K562 (cell line): Measurements from ENCODE around the gene RBM20. TPM values are rescaled to one million over a fixed set of nuclear protein-coding genes. Genes with fewer than 3 reads are reported as not detected.

Experiments used
- CXXC5 ChIP-seq: fragments of 250-450 bp; sonication (Bioruptor Pico); IDR thresholded peaks from 2 replicates; pipeline ENCODE4 v1.8.0; 2022; ENCODE audit warnings: inconsistent platforms, mild to moderate bottlenecking, moderate library complexity
- L3MBTL2 ChIP-seq: fragments of 450-650 bp; IDR thresholded peaks from 2 replicates; pipeline ENCODE4 v1.6.1; 2016; ENCODE audit warnings: mild to moderate bottlenecking, moderate library complexity
- MIER1 ChIP-seq: fragments of 450-650 bp; IDR thresholded peaks from 2 replicates; pipeline ENCODE4 v1.6.1; 2016; ENCODE audit warnings: antibody characterized with exemption, mild to moderate bottlenecking, low read depth
- MYC ChIP-seq, 2 experiments: fragments of 250-450 bp in 1 of 2; sonication (Bioruptor Pico) in 1 of 2; IDR thresholded peaks; 2 replicates each; pipeline versions ENCODE4 v1.5.1 to v1.6.1; 2012 to 2021; ENCODE audit warnings: low read depth in 2 of 2, borderline replicate concordance in 1 of 2, improper control_type of control experiment in 1 of 2, low read length in 1 of 2, mild to moderate bottlenecking in 1 of 2, moderate library complexity in 1 of 2
- NFRKB ChIP-seq: fragments of 450-650 bp; IDR thresholded peaks from 2 replicates; pipeline ENCODE4 v1.6.1; 2016; ENCODE audit warnings: low read depth
- PHF8 ChIP-seq: fragments of 200-600 bp; sonication (generic); IDR thresholded peaks from 2 replicates; pipeline ENCODE4 v1.6.1; 2012; ENCODE audit warnings: mixed run types, mild to moderate bottlenecking, inconsistent platforms, low read length, moderate library complexity, borderline replicate concordance
- POLR2A ChIP-seq: fragments of 450-650 bp; conservative IDR thresholded peaks from 2 replicates; pipeline ENCODE4 v1.6.1; 2016
- POLR2G ChIP-seq: fragments of 200-400 bp; formaldehyde crosslinking; IDR thresholded peaks from 2 replicates; pipeline ENCODE4 v1.6.1; 2017; ENCODE audit warnings: low read depth, mild to moderate bottlenecking, antibody characterized with exemption, low read length, moderate library complexity
- TFAP4 ChIP-seq: sonication (generic); formaldehyde crosslinking; IDR thresholded peaks from 2 replicates; pipeline ENCODE4 v1.8.0; 2022; ENCODE audit warnings: missing genetic modification reagents, mild to moderate bottlenecking, moderate library complexity, borderline replicate concordance
- USF2 ChIP-seq: sonication (generic); formaldehyde crosslinking; IDR thresholded peaks from 2 replicates; pipeline ENCODE4 v1.5.0; 2020; ENCODE audit warnings: missing genetic modification reagents
- ZEB2 ChIP-seq: fragments of 450-650 bp; IDR thresholded peaks from 2 replicates; pipeline ENCODE4 v1.6.1; 2016
- ZNF253 ChIP-seq: fragments of 250-450 bp; sonication (Bioruptor Pico); conservative IDR thresholded peaks from 2 replicates; pipeline ENCODE4 v1.6.1; 2021; ENCODE audit warnings: mild to moderate bottlenecking
- polyA plus RNA-seq, 8 experiments: library from polyadenylated mRNA; depleted of rRNA in 4 of 8; stranded (reverse) in 5 of 8; unstranded in 3 of 8; fragments of >200 nt; fragmentation: Nextera tagmentation in 2 of 8; fragmentation: Illumina TruSeq in 1 of 8; extraction: Ambion mirVana in 2 of 8; extraction: Trizol in 1 of 8; gene quantifications; 2 replicates each; pipeline versions ENCODE4 v1.2.1 to v1.2.3, GENCODE V29; 2011 to 2014; ENCODE audit warnings: inconsistent platforms in 1 of 8, missing spikeins in 1 of 8
- total RNA-seq, 7 experiments: library from RNA; depleted of rRNA in 6 of 7; stranded (reverse); fragments of >200 nt in 6 of 7; fragmentation: Illumina TruSeq in 2 of 7; extraction: Trizol in 2 of 7; gene quantifications; 2 replicates each; pipeline versions ENCODE4 v1.2.1 to v1.2.3, GENCODE V29; 2011 to 2021; ENCODE audit warnings: low replicate concordance in 1 of 7
- TF ChIP-seq, protein P1 (sequence below): fragments of 450-650 bp; IDR thresholded peaks from 2 replicates; pipeline ENCODE4 v1.7.0; 2016; ENCODE audit warnings: borderline replicate concordance
- TF ChIP-seq, protein P2 (sequence below): fragments of 450-650 bp; IDR thresholded peaks from 2 replicates; pipeline ENCODE4 v1.6.1; 2014; ENCODE audit warnings: low read depth, mild to moderate bottlenecking, moderate library complexity, borderline replicate concordance
- TF ChIP-seq, protein P3 (sequence below): sonication (generic); formaldehyde crosslinking; IDR thresholded peaks from 2 replicates; pipeline ENCODE4 v1.9.0; 2022; ENCODE audit warnings: mild to moderate bottlenecking, missing genetic modification reagents

Gene RBM20
- total and polyA plus RNA-seq, 9 of the 15 experiments (the other 6 are each of a cell fraction or from before 2014, with no cell fraction given): 0.63 to 5.7 (median 3.2) TPM

DNA sequence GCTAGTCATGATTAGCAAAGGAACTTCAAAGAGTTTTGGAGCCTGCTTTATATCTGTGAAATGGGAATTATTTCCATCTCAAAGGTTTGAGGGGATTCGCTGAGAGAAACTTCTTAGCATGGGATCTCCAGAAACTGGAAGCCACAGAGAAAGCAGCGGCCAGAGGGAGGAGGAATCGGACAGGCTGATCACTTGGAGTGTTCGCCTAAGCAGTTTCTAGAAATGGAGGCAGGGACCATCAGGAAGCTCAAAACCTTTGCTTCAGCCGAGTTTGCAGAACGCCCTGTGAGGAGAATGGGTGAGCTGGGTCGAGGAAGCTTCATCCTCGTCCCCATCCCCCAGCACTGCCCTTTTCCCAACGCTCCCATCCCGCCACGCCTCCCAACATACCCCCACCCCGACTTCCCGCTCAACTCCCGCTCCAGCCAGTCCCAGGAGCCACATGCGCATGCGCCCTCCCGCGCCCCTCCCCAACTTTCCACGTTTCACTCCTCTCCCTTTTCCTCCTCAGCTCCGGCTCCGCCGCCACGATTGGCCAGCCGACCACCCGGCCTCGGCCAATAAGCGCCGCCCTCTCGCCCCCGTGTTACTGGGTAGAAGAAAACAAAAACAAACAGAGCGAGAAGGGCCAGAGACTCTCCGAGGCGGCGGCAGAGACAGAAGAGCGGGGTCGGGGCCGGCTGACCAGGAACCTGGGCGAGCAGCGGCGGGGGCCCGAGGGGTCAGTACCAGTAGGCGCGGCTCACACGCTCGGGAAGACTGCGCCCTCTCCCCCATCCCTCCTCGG, 227.4 kb downstream of the RBM20 start, which contains the start of gene PDCD4 (continued):
- TF ChIP-seq, protein P1, sequence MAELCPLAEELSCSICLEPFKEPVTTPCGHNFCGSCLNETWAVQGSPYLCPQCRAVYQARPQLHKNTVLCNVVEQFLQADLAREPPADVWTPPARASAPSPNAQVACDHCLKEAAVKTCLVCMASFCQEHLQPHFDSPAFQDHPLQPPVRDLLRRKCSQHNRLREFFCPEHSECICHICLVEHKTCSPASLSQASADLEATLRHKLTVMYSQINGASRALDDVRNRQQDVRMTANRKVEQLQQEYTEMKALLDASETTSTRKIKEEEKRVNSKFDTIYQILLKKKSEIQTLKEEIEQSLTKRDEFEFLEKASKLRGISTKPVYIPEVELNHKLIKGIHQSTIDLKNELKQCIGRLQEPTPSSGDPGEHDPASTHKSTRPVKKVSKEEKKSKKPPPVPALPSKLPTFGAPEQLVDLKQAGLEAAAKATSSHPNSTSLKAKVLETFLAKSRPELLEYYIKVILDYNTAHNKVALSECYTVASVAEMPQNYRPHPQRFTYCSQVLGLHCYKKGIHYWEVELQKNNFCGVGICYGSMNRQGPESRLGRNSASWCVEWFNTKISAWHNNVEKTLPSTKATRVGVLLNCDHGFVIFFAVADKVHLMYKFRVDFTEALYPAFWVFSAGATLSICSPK: no peak
- TF ChIP-seq MYC (IDR thresholded peaks at IDR 0.05; ENCODE audit: low read depth, low read length) (0 out of 2 replicates have a peak, but pooled peaks have one; percentile 35), MYC (CRISPR knock-in tag; IDR thresholded peaks at IDR 0.05; ENCODE audit: borderline replicate concordance, low read depth) (no peak), POLR2A (peak; percentile 72), L3MBTL2 (peak; percentile 63), MIER1 (no peak), POLR2G (peak; percentile 92), USF2 (CRISPR knock-in tag) (peak; percentile 44), CXXC5 (CRISPR knock-in tag) (peak; percentile 31; the same call in 1 of the 2 replicates), NFRKB (0 out of 2 replicates have a peak, but pooled peaks have one; percentile 32), ZEB2 (no peak), ZNF253 (CRISPR knock-in tag) (no peak), PHF8 (peak; percentile 61; the same call in 1 of the 2 replicates), TFAP4 (CRISPR knock-in tag) (no peak; the same call in 1 of the 2 replicates)
- TF ChIP-seq, protein P2, sequence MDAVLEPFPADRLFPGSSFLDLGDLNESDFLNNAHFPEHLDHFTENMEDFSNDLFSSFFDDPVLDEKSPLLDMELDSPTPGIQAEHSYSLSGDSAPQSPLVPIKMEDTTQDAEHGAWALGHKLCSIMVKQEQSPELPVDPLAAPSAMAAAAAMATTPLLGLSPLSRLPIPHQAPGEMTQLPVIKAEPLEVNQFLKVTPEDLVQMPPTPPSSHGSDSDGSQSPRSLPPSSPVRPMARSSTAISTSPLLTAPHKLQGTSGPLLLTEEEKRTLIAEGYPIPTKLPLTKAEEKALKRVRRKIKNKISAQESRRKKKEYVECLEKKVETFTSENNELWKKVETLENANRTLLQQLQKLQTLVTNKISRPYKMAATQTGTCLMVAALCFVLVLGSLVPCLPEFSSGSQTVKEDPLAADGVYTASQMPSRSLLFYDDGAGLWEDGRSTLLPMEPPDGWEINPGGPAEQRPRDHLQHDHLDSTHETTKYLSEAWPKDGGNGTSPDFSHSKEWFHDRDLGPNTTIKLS: peak; percentile 52; the same call in 1 of the 2 replicates
- TF ChIP-seq, protein P3, sequence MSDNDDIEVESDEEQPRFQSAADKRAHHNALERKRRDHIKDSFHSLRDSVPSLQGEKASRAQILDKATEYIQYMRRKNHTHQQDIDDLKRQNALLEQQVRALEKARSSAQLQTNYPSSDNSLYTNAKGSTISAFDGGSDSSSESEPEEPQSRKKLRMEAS (CRISPR knock-in tag): no peak
